Colonic mucosa (tissue), 4 donors: ENCODE data around the gene CDYL. TPM values are rescaled to one million over a fixed set of nuclear protein-coding genes. Genes with fewer than 3 reads are reported as not detected.
A peak's percentile ranks its signal among the peaks of the same experiment; 100 is the strongest.

Source experiments
- DNase-seq: peaks from one replicate; pipeline ENCODE4 v3.0.0-alpha.2; 2020
- H3K27ac ChIP-seq: fragments of 200-600 bp; one replicate; pipeline ENCODE4 v1.8.0; 2021
- H3K27me3 ChIP-seq: fragments of 200-600 bp; one replicate; pipeline ENCODE4 v1.8.0; 2021
- H3K36me3 ChIP-seq: fragments of 200-600 bp; one replicate; pipeline ENCODE4 v1.8.0; 2021
- H3K4me1 ChIP-seq: fragments of 200-600 bp; one replicate; pipeline ENCODE4 v1.8.0; 2021; ENCODE audit warnings: mild to moderate bottlenecking
- H3K4me3 ChIP-seq: fragments of 200-600 bp; one replicate; pipeline ENCODE4 v1.8.0; 2021
- H3K9ac ChIP-seq, 2 donors: one replicate each; pipeline ENCODE4 v1.7.0; 2013; ENCODE audit warnings: control low read depth in 2 of 2, low read depth in 2 of 2, low read length in 2 of 2
- H3K9me3 ChIP-seq: fragments of 200-600 bp; one replicate; pipeline ENCODE4 v1.8.0; 2021
- CTCF ChIP-seq: fragments of 200-600 bp; IDR thresholded peaks from one replicate; pipeline ENCODE4 v1.8.0; 2022; ENCODE audit warnings: antibody characterized with exemption, mild to moderate bottlenecking
- intact Hi-C: fragments of 100-400 bp; cut with DNase I; formaldehyde crosslinking; loops from one replicate; pipeline ENCODE4 v1.14.1; 2022
- total RNA-seq, 2 donors: library from RNA; stranded (reverse); fragmentation: NEBNext Ultra II Directional in 1 of 2; extraction: Animal tissue kit (Norgen Biotek cat#: 25700) in 1 of 2; gene quantifications; one replicate each; pipeline ENCODE4 v1.2.1, GENCODE V29; 2021
- donor health status: healthy.
- donor health status: DM: no; HTN: no; CAD: no.
- donor health status: DM: no; HTN: no; CAD: no.

Gene CDYL
- total RNA-seq, 2 donors from 2014 or later = 44.3 to 48.6 TPM

GRCh38 chr6:4786996-4787395, 10.8 kb downstream of the CDYL start:
- Histone ChIP-seq H3K4me1 (peaks cover 4% of the 10 kb centered on the region), H3K27me3 (no peaks in the 10 kb centered on the region), H3K4me3 (no peak overlapping the region), H3K9me3 (no peaks in the 10 kb centered on the region), H3K9ac (no peak overlapping the region), H3K36me3 (no peaks in the 10 kb centered on the region), H3K27ac (no peak overlapping the region)
- intact Hi-C loops = no loop called here
- no peak for TF ChIP-seq CTCF
- DNase-seq = no peak

GRCh38 chr6:4788482-4788881, 12.3 kb downstream of the CDYL start:
- no peaks in the 10 kb centered on the region for H3K27me3 ChIP-seq
- H3K36me3 ChIP-seq = no peaks in the 10 kb centered on the region
- no peak for DNase-seq
- H3K4me1 ChIP-seq = peaks cover 4% of the 10 kb centered on the region
- no peak overlapping the region for H3K4me3 ChIP-seq
- no peak overlapping the region for H3K27ac ChIP-seq
- no peak overlapping the region for H3K9ac ChIP-seq
- no peaks in the 10 kb centered on the region for H3K9me3 ChIP-seq
- intact Hi-C loops = no loop called here
- TF ChIP-seq CTCF = no peak

GRCh38 chr6:4788953-4789584, 12.9 kb downstream of the CDYL start:
- no peak for TF ChIP-seq CTCF
- no peak overlapping the region for H3K27ac ChIP-seq
- DNase-seq = no peak
- H3K9ac ChIP-seq = no peak overlapping the region
- no peaks in the 10 kb centered on the region for H3K9me3 ChIP-seq
- no peak overlapping the region for H3K4me3 ChIP-seq
- peaks cover 10% of the 10 kb centered on the region for H3K4me1 ChIP-seq
- no peaks in the 10 kb centered on the region for H3K27me3 ChIP-seq
- no peaks in the 10 kb centered on the region for H3K36me3 ChIP-seq
- intact Hi-C loops = no loop called here

GRCh38 chr6:4790158-4790899, 14.1 kb downstream of the CDYL start:
- DNase-seq = no peak
- Histone ChIP-seq H3K9me3 (no peaks in the 10 kb centered on the region), H3K4me1 (peaks cover 11% of the 10 kb centered on the region), H3K9ac (no peak overlapping the region), H3K36me3 (no peaks in the 10 kb centered on the region), H3K27ac (no peak overlapping the region), H3K27me3 (no peaks in the 10 kb centered on the region), H3K4me3 (no peak overlapping the region)
- no peak for TF ChIP-seq CTCF
- intact Hi-C loops = no loop called here

- peaks cover 14% of the 10 kb centered on the region for H3K4me1 ChIP-seq
- DNase-seq = peak; percentile 75
- no peak overlapping the region for H3K27ac ChIP-seq
- H3K27me3 ChIP-seq = no peaks in the 10 kb centered on the region
- no peaks in the 10 kb centered on the region for H3K9me3 ChIP-seq
- H3K9ac ChIP-seq = no peak overlapping the region
- H3K36me3 ChIP-seq = no peaks in the 10 kb centered on the region
- H3K4me3 ChIP-seq = no peak overlapping the region
- intact Hi-C loops = no loop called here
- TF ChIP-seq CTCF = no peak
These were observed 18.0 kb downstream of the CDYL start for GRCh38 chr6:4794140-4794707.
